Stimulated activated naive B cell treated with anti-CD40 and anti-IgM and Interleukin-4, amounts not matched to agents 10 μg/mL and 1 μg/mL and 100 μg/mL, for 72 hours (primary cell): Measurements from ENCODE around the gene MEIS3.
A peak's percentile ranks its signal among the peaks of the same experiment; 100 is the strongest.
"Not testable (repeated sequence)": the region's sequence is repeated elsewhere in the genome, so short reads cannot be mapped to it uniquely, and the experiment has no call there.

Experiments
- ATAC-seq, 2 donors: fragments of 150-1000 bp; cut with Tn5 transposase; replicated peaks; 2 replicates each; pipeline ENCODE4 v1.10.0; 2021; ENCODE audit warnings: moderate library complexity in 1 of 2
- DNase-seq: peaks from one replicate; pipeline ENCODE4 v3.0.0; 2021
- H3K27ac Mint-ChIP-seq: one replicate; pipeline ENCODE4 v1.8.0; 2022; ENCODE audit warnings: mild to moderate bottlenecking, mixed read lengths
- H3K27me3 Mint-ChIP-seq, 2 donors: one replicate each; pipeline ENCODE4 v1.8.0; 2022; ENCODE audit warnings: mixed read lengths in 2 of 2
- H3K36me3 Mint-ChIP-seq, 2 donors: one replicate each; pipeline ENCODE4 v1.8.0; 2022; ENCODE audit warnings: mixed read lengths in 2 of 2, mild to moderate bottlenecking in 1 of 2
- H3K4me1 Mint-ChIP-seq, 2 donors: one replicate each; pipeline ENCODE4 v1.8.0; 2022; ENCODE audit warnings: mixed read lengths in 2 of 2, mild to moderate bottlenecking in 1 of 2
- H3K4me3 Mint-ChIP-seq, 2 donors: one replicate each; pipeline ENCODE4 v1.8.0; 2022; ENCODE audit warnings: mild to moderate bottlenecking in 2 of 2, mixed read lengths in 2 of 2, moderate library complexity in 1 of 2
- H3K9me3 Mint-ChIP-seq, 2 donors: one replicate each; pipeline ENCODE4 v1.8.0; 2022; ENCODE audit warnings: mixed read lengths in 2 of 2, mild to moderate bottlenecking in 1 of 2

The MEIS3 gene

GRCh38 chr19:47415953-47416642, 3.2 kb downstream of the MEIS3 start:
- Mint-ChIP-seq H3K27ac (no peak overlapping the region), H3K36me3 (no peaks in the 10 kb centered on the region), H3K27me3 (peaks cover 67 to 84% of the 10 kb centered on the region in 2 donors), H3K9me3 (no peaks in the 10 kb centered on the region), H3K4me1 (peaks cover 21 to 29% of the 10 kb centered on the region in 2 donors), H3K4me3 (no peak overlapping the region)
- DNase-seq = no peak
- ATAC-seq = no peak

- Mint-ChIP-seq H3K4me1 (peaks cover 16 to 20% of the 10 kb centered on the region in 2 donors), H3K27me3 (peaks cover 52 to 71% of the 10 kb centered on the region in 2 donors), H3K27ac (no peak overlapping the region), H3K36me3 (no peaks in the 10 kb centered on the region), H3K4me3 (no peak overlapping the region), H3K9me3 (no peaks in the 10 kb centered on the region)
- DNase-seq = no peak
- peak in 1 of 2 donors; percentile 39 for ATAC-seq
Observed at GRCh38 chr19:47414469-47414868, 4.9 kb downstream of the MEIS3 start.

DNA sequence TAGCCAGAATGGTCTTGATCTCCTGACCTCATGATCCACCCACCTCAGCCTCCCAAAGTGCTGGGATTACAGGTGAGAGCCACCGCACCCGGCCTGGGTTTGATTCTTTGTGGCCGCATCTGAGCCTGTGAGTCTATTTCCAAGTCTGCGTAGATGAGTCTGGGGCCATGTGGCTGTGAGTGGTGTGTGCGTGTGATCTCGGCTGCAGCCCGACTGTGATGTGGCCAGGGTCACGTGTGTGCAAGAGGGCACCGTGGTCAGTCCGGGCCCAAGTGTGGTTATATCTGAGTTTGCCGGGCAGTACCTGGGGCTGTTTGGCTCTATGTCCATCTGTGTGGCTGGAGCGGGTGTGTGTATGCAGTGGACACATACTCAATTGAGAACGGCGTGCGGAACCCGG, 5.4 kb downstream of the MEIS3 start:
- Mint-ChIP-seq H3K27ac (no peak overlapping the region), H3K9me3 (no peaks in the 10 kb centered on the region), H3K27me3 (peaks cover 57 to 75% of the 10 kb centered on the region in 2 donors), H3K36me3 (no peaks in the 10 kb centered on the region), H3K4me1 (peaks cover 16 to 20% of the 10 kb centered on the region in 2 donors), H3K4me3 (no peak overlapping the region)
- ATAC-seq = no peak
- no peak for DNase-seq

GRCh38 chr19:47411696-47412095, 7.6 kb downstream of the MEIS3 start:
- peaks cover 53 to 73% of the 10 kb centered on the region in 2 donors for H3K27me3 Mint-ChIP-seq
- H3K4me3 Mint-ChIP-seq, ATAC-seq, H3K4me1 Mint-ChIP-seq, H3K27ac Mint-ChIP-seq, H3K9me3 Mint-ChIP-seq, H3K36me3 Mint-ChIP-seq, DNase-seq: not testable (repeated sequence)

DNA sequence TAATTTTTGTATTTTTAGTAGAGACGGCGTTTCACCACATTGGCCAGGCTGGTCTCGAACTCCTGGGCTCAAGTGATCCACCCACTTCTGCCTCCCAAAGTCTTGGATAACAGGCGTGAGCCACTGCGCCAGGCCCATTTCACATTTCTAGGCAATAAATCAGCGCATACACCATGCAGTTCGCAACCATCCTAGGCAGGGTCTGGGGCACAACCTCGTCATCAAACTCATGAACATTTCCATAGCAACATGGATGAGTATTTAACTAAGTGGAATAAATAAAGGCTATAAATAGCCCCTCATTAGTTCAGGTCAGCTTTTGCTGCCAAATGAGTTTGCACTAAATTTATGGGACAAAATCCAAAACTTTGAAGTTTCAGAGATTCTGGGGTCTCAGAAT, 8.2 kb downstream of the MEIS3 start:
- Mint-ChIP-seq H3K27ac (no peak overlapping the region), H3K27me3 (peaks cover 53 to 73% of the 10 kb centered on the region in 2 donors), H3K9me3 (peaks cover 1 to 5% of the 10 kb centered on the region in 2 donors), H3K36me3 (peaks cover 0 to 1% of the 10 kb centered on the region in 2 donors), H3K4me3 (no peak overlapping the region), H3K4me1 (peaks cover 0 to 4% of the 10 kb centered on the region in 2 donors)
- ATAC-seq = no peak
- DNase-seq = no peak

DNA sequence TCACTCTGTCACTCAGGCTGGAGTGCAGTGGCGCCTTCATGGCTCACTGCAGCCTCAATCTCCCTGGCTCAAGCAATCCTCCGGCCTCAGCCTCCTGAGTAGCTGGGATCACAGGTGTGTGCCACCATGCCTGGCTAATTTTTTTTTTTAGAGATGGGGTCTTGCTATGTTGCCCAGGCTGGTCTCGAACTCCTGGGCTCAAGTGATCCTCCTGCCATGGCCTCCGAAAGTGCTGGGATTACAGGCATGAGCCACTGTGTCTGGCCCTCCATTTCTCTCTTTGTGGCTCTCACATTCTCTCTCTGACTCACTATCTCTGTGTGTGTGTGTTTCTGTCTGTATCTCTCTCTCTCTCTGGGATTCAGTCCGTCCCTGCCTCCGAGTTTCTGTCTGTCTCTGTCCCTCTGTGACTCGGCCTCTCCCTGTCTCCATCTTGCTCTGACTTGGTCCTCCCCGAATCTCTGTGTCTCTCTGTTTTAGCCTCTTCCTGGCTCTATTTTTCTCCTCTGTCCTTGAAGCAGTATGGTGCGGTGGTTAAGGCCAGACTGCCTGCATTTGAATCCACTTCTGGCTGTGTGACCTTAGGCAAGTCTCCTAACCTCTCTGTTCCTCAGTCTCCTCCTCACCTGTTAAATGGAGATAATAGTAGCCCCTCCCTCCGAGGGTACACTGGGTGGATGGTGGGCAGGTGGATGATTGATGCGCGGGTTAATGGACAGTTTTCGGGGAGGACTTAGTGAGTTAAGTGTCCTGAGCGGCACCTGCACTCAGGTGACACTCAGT, 11.0 kb downstream of the MEIS3 start:
- DNase-seq (no peak), ATAC-seq (no peak)
- H3K36me3 Mint-ChIP-seq = peaks cover 0 to 4% of the 10 kb centered on the region in 2 donors
- peaks cover 4 to 5% of the 10 kb centered on the region in 2 donors for H3K9me3 Mint-ChIP-seq
- H3K27ac Mint-ChIP-seq = no peak overlapping the region
- no peak overlapping the region for H3K4me3 Mint-ChIP-seq
- H3K4me1 Mint-ChIP-seq = peaks cover 0 to 2% of the 10 kb centered on the region in 2 donors
- H3K27me3 Mint-ChIP-seq = peaks cover 54 to 73% of the 10 kb centered on the region in 2 donors

GRCh38 chr19:47407417-47407774, 11.9 kb downstream of the MEIS3 start:
- Mint-ChIP-seq H3K27me3 (peaks cover 55 to 78% of the 10 kb centered on the region in 2 donors), H3K27ac (no peak overlapping the region), H3K9me3 (peaks cover 4 to 5% of the 10 kb centered on the region in 2 donors), H3K4me3 (no peak overlapping the region), H3K4me1 (peaks cover 0 to 2% of the 10 kb centered on the region in 2 donors), H3K36me3 (peaks cover 0 to 4% of the 10 kb centered on the region in 2 donors)
- DNase-seq (no peak), ATAC-seq (peak in 1 of 2 donors; percentile 23)

GRCh38 chr19:47406711-47407416, 12.5 kb downstream of the MEIS3 start:
- Mint-ChIP-seq H3K27me3 (peaks cover 55 to 74% of the 10 kb centered on the region in 2 donors), H3K9me3 (peaks cover 4 to 5% of the 10 kb centered on the region in 2 donors), H3K27ac (no peak overlapping the region), H3K36me3 (peaks cover 0 to 4% of the 10 kb centered on the region in 2 donors), H3K4me3 (no peak overlapping the region), H3K4me1 (peaks cover 0 to 2% of the 10 kb centered on the region in 2 donors)
- DNase-seq = no peak
- peak; percentile 38 to 49 for ATAC-seq

GRCh38 chr19:47405854-47406417, 13.4 kb downstream of the MEIS3 start:
- DNase-seq (no peak), ATAC-seq (no peak)
- Mint-ChIP-seq H3K27ac (no peak overlapping the region), H3K27me3 (peaks cover 60 to 80% of the 10 kb centered on the region in 2 donors), H3K4me3 (no peak overlapping the region), H3K9me3 (peaks cover 4 to 5% of the 10 kb centered on the region in 2 donors), H3K4me1 (peaks cover 0 to 2% of the 10 kb centered on the region in 2 donors), H3K36me3 (peaks cover 0 to 4% of the 10 kb centered on the region in 2 donors)

DNA sequence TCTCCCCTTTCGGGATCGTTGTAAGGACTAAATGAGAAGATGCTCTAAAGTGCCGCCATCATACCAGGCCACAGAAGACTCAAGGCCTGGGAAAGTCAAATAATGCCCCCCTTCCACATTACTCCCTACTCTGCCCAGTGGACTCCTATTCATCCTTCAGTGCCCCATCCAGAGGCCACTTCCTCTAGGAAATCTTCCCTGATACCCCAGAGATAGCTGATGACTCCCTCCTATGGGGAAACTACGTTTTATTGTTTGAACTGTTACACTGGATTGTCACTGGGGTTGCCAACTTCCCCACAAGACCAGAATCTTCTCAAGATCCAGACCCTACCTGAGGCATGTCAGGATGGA, 14.2 kb downstream of the MEIS3 start:
- Mint-ChIP-seq H3K4me3 (no peak overlapping the region), H3K9me3 (peaks cover 4 to 5% of the 10 kb centered on the region in 2 donors), H3K27me3 (peaks cover 60 to 82% of the 10 kb centered on the region in 2 donors), H3K4me1 (peaks cover 0 to 2% of the 10 kb centered on the region in 2 donors), H3K36me3 (peaks cover 0 to 4% of the 10 kb centered on the region in 2 donors), H3K27ac (no peak overlapping the region)
- ATAC-seq (no peak), DNase-seq (no peak)

DNA sequence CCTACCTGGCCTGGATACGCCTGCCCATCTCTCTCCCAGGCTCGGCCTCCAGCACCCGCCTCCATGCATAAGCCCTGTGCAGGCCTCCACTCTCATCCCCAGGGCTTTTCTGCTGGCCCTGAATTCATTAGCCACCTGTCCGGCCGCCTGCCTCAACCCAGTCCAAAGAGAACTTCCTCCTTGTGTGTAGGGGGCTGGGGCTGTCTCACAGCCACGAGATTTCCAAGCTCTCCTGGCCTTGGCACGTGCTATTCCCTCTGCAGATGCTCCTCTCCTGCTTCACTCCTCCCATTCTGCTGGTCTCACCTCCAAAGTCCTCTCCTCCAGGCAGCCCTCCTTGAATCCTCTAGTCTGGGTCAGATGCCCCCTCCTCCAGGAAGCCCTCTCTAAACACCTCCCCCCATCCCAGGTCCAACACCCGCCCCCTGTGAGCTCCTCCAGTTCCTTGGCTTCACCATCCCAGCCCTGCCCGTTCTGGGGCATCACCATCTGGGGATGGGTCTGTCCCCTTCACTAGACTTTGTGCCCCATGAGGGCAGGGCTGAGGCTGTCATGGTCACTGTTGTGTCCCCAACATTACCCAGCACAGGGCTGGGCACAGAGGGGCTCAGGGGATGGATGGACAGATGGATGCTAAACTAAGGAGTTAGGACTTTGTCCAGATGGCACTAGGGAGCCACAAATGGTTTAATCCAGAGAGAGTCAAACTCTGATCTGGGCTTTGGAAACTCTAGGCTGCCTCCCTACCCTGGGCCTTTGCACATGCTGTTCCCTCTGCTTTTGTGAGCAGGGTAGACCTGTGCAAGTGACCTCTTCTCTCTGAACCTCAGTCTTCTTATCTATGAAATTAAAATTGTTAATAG, 14.8 kb downstream of the MEIS3 start:
- Mint-ChIP-seq H3K27me3 (peaks cover 60 to 82% of the 10 kb centered on the region in 2 donors), H3K9me3 (peaks cover 4 to 5% of the 10 kb centered on the region in 2 donors), H3K4me3 (no peak overlapping the region), H3K4me1 (peaks cover 0 to 2% of the 10 kb centered on the region in 2 donors), H3K36me3 (peaks cover 0 to 4% of the 10 kb centered on the region in 2 donors), H3K27ac (no peak overlapping the region)
- no peak for ATAC-seq
- DNase-seq = no peak

DNA sequence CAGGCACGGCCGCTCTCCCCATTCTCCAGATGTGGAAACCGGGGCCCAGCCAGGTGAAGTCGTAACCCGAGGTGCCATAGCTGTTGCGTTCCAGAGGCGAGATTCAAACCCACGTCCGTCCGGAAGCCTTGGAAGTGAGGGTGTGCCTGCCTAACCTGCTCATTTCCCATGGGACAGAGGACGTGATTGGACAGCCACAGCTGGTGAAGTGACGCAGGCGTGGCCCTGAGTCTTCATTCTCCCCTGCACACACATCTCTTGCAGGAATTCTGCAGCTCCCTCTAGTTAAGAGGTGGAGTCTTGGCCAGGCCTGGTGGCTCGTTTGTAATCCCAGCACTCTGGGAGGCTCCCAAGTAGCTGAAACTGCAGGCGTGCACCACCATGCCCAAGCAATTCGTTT, 16.8 kb downstream of the MEIS3 start:
- Mint-ChIP-seq H3K4me3 (no peak overlapping the region), H3K4me1 (peaks cover 0 to 2% of the 10 kb centered on the region in 2 donors), H3K9me3 (peaks cover 0 to 3% of the 10 kb centered on the region in 2 donors), H3K27ac (no peak overlapping the region), H3K36me3 (peaks cover 0 to 3% of the 10 kb centered on the region in 2 donors), H3K27me3 (peaks cover 56 to 82% of the 10 kb centered on the region in 2 donors)
- ATAC-seq = no peak
- DNase-seq = no peak
